Spleen (tissue), 11 donors: Measurements from ENCODE around the gene CPSF4. TPM values are rescaled to one million over a fixed set of nuclear protein-coding genes. Genes with fewer than 3 reads are reported as not detected.

Experiments
- DNase-seq: peaks from one replicate; pipeline ENCODE4 v3.0.0-alpha.2; 2020
- H3K27ac ChIP-seq, 8 donors: fragments of 200-600 bp; sonication (generic) in 7 of 8; 1 replicate in 4 of 8; 2 replicates in 4 of 8; pipeline versions ENCODE4 v1.5.0 to v1.8.0; 2016 to 2021; ENCODE audit warnings: inconsistent platforms in 4 of 8, mild to moderate bottlenecking in 4 of 8, moderate library complexity in 1 of 8
- H3K27me3 ChIP-seq, 7 donors: fragments of 200-600 bp; sonication (generic) in 6 of 7; replicated peaks in 1 of 7; 1 replicate in 4 of 7; 2 replicates in 3 of 7; pipeline versions ENCODE4 v1.5.0 to v1.8.0; 2016 to 2021; ENCODE audit warnings: inconsistent platforms in 3 of 7, mild to moderate bottlenecking in 1 of 7
- H3K36me3 ChIP-seq, 6 donors: fragments of 200-600 bp; sonication (generic) in 5 of 6; 1 replicate in 4 of 6; 2 replicates in 2 of 6; pipeline versions ENCODE4 v1.5.0 to v1.8.0; 2016 to 2021; ENCODE audit warnings: inconsistent platforms in 2 of 6
- H3K4me1 ChIP-seq, 6 donors: fragments of 200-600 bp; sonication (generic) in 5 of 6; 1 replicate in 3 of 6; 2 replicates in 3 of 6; pipeline versions ENCODE4 v1.5.0 to v1.8.0; 2016 to 2021; ENCODE audit warnings: inconsistent platforms in 3 of 6
- H3K4me3 ChIP-seq, 8 donors: fragments of 200-600 bp; sonication (generic) in 7 of 8; 1 replicate in 4 of 8; 2 replicates in 4 of 8; pipeline versions ENCODE4 v1.5.0 to v1.8.0; 2016 to 2021; ENCODE audit warnings: inconsistent platforms in 4 of 8, mild to moderate bottlenecking in 4 of 8, moderate library complexity in 2 of 8
- H3K9me3 ChIP-seq, 8 donors: fragments of 200-600 bp; sonication (generic) in 7 of 8; 1 replicate in 4 of 8; 2 replicates in 4 of 8; pipeline versions ENCODE4 v1.5.0 to v1.8.0; 2016 to 2021; ENCODE audit warnings: inconsistent platforms in 4 of 8
- POLR2A ChIP-seq, 3 donors: fragments of 450-650 bp; IDR thresholded peaks; one replicate each; pipeline ENCODE4 v1.5.1; 2017; ENCODE audit warnings: antibody characterized with exemption in 3 of 3, mild to moderate bottlenecking in 1 of 3
- POLR2AphosphoS5 ChIP-seq, 3 donors: sonication (generic); formaldehyde crosslinking; IDR thresholded peaks; one replicate each; pipeline ENCODE4 v1.5.1; 2017; ENCODE audit warnings: antibody characterized with exemption in 3 of 3
- WGBS, 5 donors: extraction: QIAGEN DNeasy Blood & Tissue Kit in 3 of 5; methylation state at CpG; one replicate each; pipeline versions ENCODE4 v1.1.5 to v1.1.7; 2013 to 2018; 5-methylcytosine and 5-hydroxymethylcytosine counted together
- intact Hi-C: fragments of 100-400 bp; cut with DNase I; formaldehyde crosslinking; loops from one replicate; pipeline ENCODE4 v1.15.0; 2023; ENCODE audit warnings: low total_unique reads
- polyA plus RNA-seq, 3 donors: library from polyadenylated mRNA; stranded (reverse); fragments of 200-250 nt; gene quantifications; one replicate each; pipeline ENCODE4 v1.2.1, GENCODE V29; 2013
- total RNA-seq, 7 donors: library from RNA; depleted of rRNA in 3 of 7; stranded (reverse); fragments of >200 nt in 3 of 7; fragmentation: NEBNext Ultra II Directional in 4 of 7; extraction: Animal tissue kit (Norgen Biotek cat#: 25700) in 4 of 7; gene quantifications; one replicate each; pipeline versions ENCODE4 v1.1.0 to v1.2.1, GENCODE V29; 2016 to 2021
- TF ChIP-seq, protein P1 (sequence below), 11 experiments: fragments of 200-600 bp in 7 of 11; fragments of 450-650 bp in 4 of 11; sonication (generic) in 4 of 11; IDR thresholded peaks in 8 of 11; conservative IDR thresholded peaks in 3 of 11; 1 replicate in 7 of 11; 2 replicates in 4 of 11; pipeline versions ENCODE4 v1.4.0 to v1.8.0; 2016 to 2021; ENCODE audit warnings: antibody characterized with exemption in 11 of 11, inconsistent platforms in 4 of 11, mild to moderate bottlenecking in 1 of 11
- donor health status: healthy with polysubstance abuse.
- donor health status: DM: no; HTN: no; CAD: no; lungs with moderate emphysema.
- donor health status: DM: no; HTN: no; CAD: no.
- donor health status: Bipolar disorder and iron deficiency.
- donor health status: healthy.
- donor health status: DM: no; HTN: no; CAD: no.
- donor health status: DM: yes; HTN: yes; CAD: no.

Gene CPSF4
- total and polyA plus RNA-seq, 10 donors: 28.7 to 49.6 (median 36.9) TPM

DNA sequence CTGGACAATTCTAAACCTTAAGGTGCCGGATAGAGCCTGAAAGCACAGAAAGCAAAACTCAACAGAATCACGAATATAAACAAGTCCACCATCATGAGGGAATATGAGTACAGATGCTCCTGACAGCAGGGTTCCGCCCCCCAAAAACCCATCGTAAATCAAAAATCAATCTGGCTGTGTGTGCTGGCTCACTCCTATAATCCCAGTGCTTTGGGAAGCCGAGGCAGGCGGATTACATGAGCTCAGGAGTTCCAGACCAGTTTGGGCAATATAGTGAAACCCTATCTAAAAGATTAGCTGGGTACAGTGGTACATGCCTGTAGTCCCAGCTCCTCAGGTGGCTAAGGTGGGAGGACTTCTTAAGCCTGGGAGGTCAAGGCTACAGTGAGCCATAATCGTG is 17.8 kb upstream of the CPSF4 start:
- Histone ChIP-seq H3K4me1 (no peaks in the 10 kb centered on the region), H3K27ac (no peak overlapping the region), H3K4me3 (no peak overlapping the region), H3K27me3 (no peaks in the 10 kb centered on the region), H3K36me3 (peaks cover 0 to 100% (median 87%) of the 10 kb centered on the region in 6 donors), H3K9me3 (no peaks in the 10 kb centered on the region)
- DNase-seq: no peak
- WGBS, 5 donors: 91 to 94% (median 93%) methylated on average over 7 of the region's 7 CpGs
- TF ChIP-seq POLR2AphosphoS5 (IDR thresholded peaks at IDR 0.05): no peak
- TF ChIP-seq, protein P1, sequence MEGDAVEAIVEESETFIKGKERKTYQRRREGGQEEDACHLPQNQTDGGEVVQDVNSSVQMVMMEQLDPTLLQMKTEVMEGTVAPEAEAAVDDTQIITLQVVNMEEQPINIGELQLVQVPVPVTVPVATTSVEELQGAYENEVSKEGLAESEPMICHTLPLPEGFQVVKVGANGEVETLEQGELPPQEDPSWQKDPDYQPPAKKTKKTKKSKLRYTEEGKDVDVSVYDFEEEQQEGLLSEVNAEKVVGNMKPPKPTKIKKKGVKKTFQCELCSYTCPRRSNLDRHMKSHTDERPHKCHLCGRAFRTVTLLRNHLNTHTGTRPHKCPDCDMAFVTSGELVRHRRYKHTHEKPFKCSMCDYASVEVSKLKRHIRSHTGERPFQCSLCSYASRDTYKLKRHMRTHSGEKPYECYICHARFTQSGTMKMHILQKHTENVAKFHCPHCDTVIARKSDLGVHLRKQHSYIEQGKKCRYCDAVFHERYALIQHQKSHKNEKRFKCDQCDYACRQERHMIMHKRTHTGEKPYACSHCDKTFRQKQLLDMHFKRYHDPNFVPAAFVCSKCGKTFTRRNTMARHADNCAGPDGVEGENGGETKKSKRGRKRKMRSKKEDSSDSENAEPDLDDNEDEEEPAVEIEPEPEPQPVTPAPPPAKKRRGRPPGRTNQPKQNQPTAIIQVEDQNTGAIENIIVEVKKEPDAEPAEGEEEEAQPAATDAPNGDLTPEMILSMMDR (IDR thresholded peaks at IDR 0.05 in 8 of 11, conservative IDR thresholded peaks at IDR 0.05 in 3 of 11): no peak
- no peak for TF ChIP-seq POLR2A (IDR thresholded peaks at IDR 0.05)
- intact Hi-C loops: no loop called here

DNA sequence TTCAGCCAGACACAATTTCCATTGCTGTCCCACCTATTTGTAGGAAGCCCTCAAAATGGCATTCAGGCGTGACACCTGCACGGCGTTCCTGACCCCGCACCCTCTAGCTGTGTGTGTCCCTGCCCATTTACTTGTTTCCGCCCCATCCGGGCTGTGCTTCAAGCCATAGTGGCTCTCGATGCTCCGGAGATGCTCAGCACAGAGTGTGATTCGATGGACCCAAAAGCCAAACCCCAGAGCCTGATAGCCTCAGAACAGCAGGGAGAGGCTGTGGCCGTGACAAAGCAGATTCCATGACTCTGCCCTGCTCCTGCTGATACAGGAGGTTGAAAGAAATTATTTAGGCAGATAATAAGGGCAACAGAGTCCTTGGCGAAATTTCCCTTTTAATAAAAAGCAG is 16.6 kb upstream of the CPSF4 start:
- H3K4me1 ChIP-seq: no peaks in the 10 kb centered on the region
- no peak overlapping the region for H3K27ac ChIP-seq
- H3K9me3 ChIP-seq: no peaks in the 10 kb centered on the region
- 91 to 96% (median 94%) methylated on average over 11 of the region's 11 CpGs for WGBS, 5 donors
- peaks cover 0 to 97% (median 75%) of the 10 kb centered on the region in 6 donors for H3K36me3 ChIP-seq
- DNase-seq: no peak
- no peaks in the 10 kb centered on the region for H3K27me3 ChIP-seq
- intact Hi-C loops: no loop called here
- TF ChIP-seq POLR2AphosphoS5 (IDR thresholded peaks at IDR 0.05): no peak
- TF ChIP-seq POLR2A (IDR thresholded peaks at IDR 0.05): no peak
- TF ChIP-seq, protein P1 (IDR thresholded peaks at IDR 0.05 in 8 of 11, conservative IDR thresholded peaks at IDR 0.05 in 3 of 11): no peak
- H3K4me3 ChIP-seq: no peak overlapping the region

DNA sequence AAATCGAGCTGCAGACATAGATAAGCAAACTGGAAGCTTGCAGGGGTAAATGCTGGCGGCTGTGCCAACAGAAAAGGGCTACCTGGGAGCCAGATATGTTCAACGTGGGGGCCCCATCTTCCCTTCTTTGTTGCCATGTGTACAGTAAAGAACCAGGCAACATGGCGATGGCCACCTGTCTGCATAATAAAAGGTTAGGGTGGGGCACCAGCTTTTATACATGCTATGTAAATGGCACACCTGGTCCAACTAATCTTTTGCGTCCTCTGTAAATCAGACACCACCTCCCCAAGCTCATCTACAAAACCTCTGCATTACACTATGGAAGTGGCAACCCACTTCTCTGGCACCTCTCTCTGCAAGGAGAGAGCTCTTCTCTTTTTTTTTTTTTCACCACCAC is 16.1 kb upstream of the CPSF4 start:
- peaks cover 0 to 95% (median 71%) of the 10 kb centered on the region in 6 donors for H3K36me3 ChIP-seq
- H3K4me1 ChIP-seq: no peaks in the 10 kb centered on the region
- no peak overlapping the region for H3K4me3 ChIP-seq
- no peaks in the 10 kb centered on the region for H3K9me3 ChIP-seq
- H3K27me3 ChIP-seq: no peaks in the 10 kb centered on the region
- WGBS, 5 donors: 84 to 94% (median 88%) methylated on average over 5 of the region's 5 CpGs
- TF ChIP-seq POLR2AphosphoS5 (IDR thresholded peaks at IDR 0.05) (no peak), POLR2A (IDR thresholded peaks at IDR 0.05) (no peak)
- TF ChIP-seq, protein P1 (IDR thresholded peaks at IDR 0.05 in 8 of 11, conservative IDR thresholded peaks at IDR 0.05 in 3 of 11): no peak
- H3K27ac ChIP-seq: no peak overlapping the region
- DNase-seq: no peak
- intact Hi-C loops: no loop called here

DNA sequence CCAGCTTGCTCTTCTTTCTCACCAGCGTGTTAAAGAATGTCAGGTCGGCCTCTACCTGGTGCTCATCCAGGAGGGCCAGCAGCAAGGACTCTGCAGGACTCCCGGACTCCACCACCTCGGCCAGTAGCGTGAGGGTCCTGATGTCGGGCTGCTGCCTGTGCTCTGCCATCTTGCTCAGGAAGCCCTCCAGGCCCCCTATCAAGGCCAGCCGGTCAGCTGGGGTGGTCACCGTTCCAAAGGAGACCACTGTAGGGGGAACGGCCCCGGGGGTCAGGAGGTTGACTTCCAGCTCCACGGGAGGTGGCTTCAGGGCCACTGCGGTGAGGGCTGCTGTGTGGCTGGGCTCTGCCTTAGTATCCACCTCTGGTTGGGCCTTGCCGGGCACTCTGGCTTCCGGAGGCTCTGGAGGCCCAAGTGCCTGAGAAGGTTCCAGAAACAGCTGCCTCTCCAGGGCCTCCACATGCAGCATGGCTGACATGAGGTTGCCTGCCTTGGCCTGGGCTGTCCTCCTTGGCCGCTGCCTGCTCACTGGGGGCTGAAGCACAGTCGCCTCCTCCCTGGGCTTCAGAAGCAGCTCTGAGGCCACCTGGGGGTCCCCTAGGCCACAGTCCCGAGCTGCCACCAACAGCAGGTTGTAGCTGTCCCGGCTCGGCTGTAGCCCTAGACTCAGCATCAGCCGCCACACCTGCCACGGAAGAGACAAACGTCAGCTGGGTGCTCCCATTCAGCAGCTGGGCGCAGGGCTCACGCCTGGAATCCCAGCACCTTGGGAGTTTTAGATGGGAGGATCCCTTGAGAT is 13.6 kb upstream of the CPSF4 start:
- H3K36me3 ChIP-seq: peaks cover 0 to 94% (median 65%) of the 10 kb centered on the region in 6 donors
- no peaks in the 10 kb centered on the region for H3K9me3 ChIP-seq
- intact Hi-C loops: no loop called here
- DNase-seq: no peak
- no peak overlapping the region for H3K4me3 ChIP-seq
- no peaks in the 10 kb centered on the region for H3K27me3 ChIP-seq
- TF ChIP-seq, protein P1 (IDR thresholded peaks at IDR 0.05 in 8 of 11, conservative IDR thresholded peaks at IDR 0.05 in 3 of 11): no peak
- TF ChIP-seq POLR2AphosphoS5 (IDR thresholded peaks at IDR 0.05): peak in 1 of 3 donors; percentile 16
- H3K4me1 ChIP-seq: no peaks in the 10 kb centered on the region
- WGBS, 5 donors: 90 to 98% (median 95%) methylated on average over 13 to 24 of the region's 24 CpGs
- no peak overlapping the region for H3K27ac ChIP-seq
